Uterus (tissue), 4 donors: ENCODE results near the gene TRMT44. TPM values are rescaled to one million over a fixed set of nuclear protein-coding genes. Genes with fewer than 3 reads are reported as not detected.
"Not testable (repeated sequence)": the region's sequence is repeated elsewhere in the genome, so short reads cannot be mapped to it uniquely, and the experiment has no call there.

Experiments
- DNase-seq, 2 donors: peaks; one replicate each; pipeline ENCODE4 v3.0.0-alpha.2; 2019 to 2020
- H3K27ac ChIP-seq, 2 donors: fragments of 200-600 bp; sonication (generic); 1 replicate in 1 of 2; 2 replicates in 1 of 2; pipeline ENCODE4 v1.5.1; 2016 to 2018
- H3K27me3 ChIP-seq, 2 donors: fragments of 200-600 bp; sonication (generic); one replicate each; pipeline ENCODE4 v1.5.1; 2018 to 2019; ENCODE audit warnings: control low read depth in 1 of 2
- H3K36me3 ChIP-seq, 2 donors: fragments of 200-600 bp; sonication (generic); one replicate each; pipeline ENCODE4 v1.5.1; 2019; ENCODE audit warnings: control low read depth in 1 of 2
- H3K4me1 ChIP-seq, 2 donors: fragments of 200-600 bp; sonication (generic); one replicate each; pipeline ENCODE4 v1.5.1; 2018 to 2019; ENCODE audit warnings: control low read depth in 1 of 2
- H3K4me3 ChIP-seq, 2 donors: fragments of 200-600 bp; sonication (generic); 1 replicate in 1 of 2; 2 replicates in 1 of 2; pipeline ENCODE4 v1.5.1; 2018 to 2019; ENCODE audit warnings: mild to moderate bottlenecking in 1 of 2
- H3K9me3 ChIP-seq, 2 donors: fragments of 200-600 bp; sonication (generic); one replicate each; pipeline ENCODE4 v1.5.1; 2019; ENCODE audit warnings: control low read depth in 1 of 2
- CTCF ChIP-seq, 4 experiments: fragments of 200-600 bp in 2 of 4; fragments of 450-650 bp in 2 of 4; sonication (generic) in 2 of 4; IDR thresholded peaks; one replicate each; pipeline ENCODE4 v1.5.1; 2016 to 2019; ENCODE audit warnings: antibody characterized with exemption in 4 of 4, mild to moderate bottlenecking in 2 of 4, moderate library complexity in 1 of 4
- POLR2A ChIP-seq, 2 donors: fragments of 450-650 bp; IDR thresholded peaks; one replicate each; pipeline ENCODE4 v1.6.1; 2016; ENCODE audit warnings: antibody characterized with exemption in 2 of 2, mild to moderate bottlenecking in 1 of 2, moderate library complexity in 1 of 2
- intact Hi-C: fragments of 100-400 bp; cut with DNase I; formaldehyde crosslinking; loops from one replicate; pipeline ENCODE4 v1.15.1; 2023; ENCODE audit warnings: low total_unique reads
- total RNA-seq, 4 donors: library from RNA; depleted of rRNA in 3 of 4; stranded (reverse); fragments of >200 nt in 3 of 4; gene quantifications; one replicate each; pipeline versions ENCODE4 v1.1.0 to v1.2.4, GENCODE V29; 2014 to 2023
- donor health status: DM: yes; HTN: yes; CAD: no.

TRMT44 gene
- total RNA-seq, 4 donors from 2014 or later = 3.3 to 38.8 (median 32.3) TPM

- no peaks in the 10 kb centered on the region for H3K9me3 ChIP-seq
- no peak for TF ChIP-seq CTCF (IDR thresholded peaks at IDR 0.05)
- no peak for TF ChIP-seq POLR2A (IDR thresholded peaks at IDR 0.05)
- intact Hi-C loops = no loop called here
- no peak for DNase-seq
- no peaks in the 10 kb centered on the region for H3K36me3 ChIP-seq
- H3K27ac ChIP-seq = no peak overlapping the region
- no peaks in the 10 kb centered on the region for H3K27me3 ChIP-seq
- H3K4me1 ChIP-seq = peaks cover under 1 to 2% of the 10 kb centered on the region in 2 donors
- H3K4me3 ChIP-seq = no peak overlapping the region
Observed at GRCh38 chr4:8478801-8479744, 38.5 kb downstream of the TRMT44 start.

- DNase-seq = no peak
- H3K27ac ChIP-seq = no peak overlapping the region
- no peaks in the 10 kb centered on the region for H3K36me3 ChIP-seq
- intact Hi-C loops = no loop called here
- no peaks in the 10 kb centered on the region for H3K27me3 ChIP-seq
- no peak for TF ChIP-seq CTCF (IDR thresholded peaks at IDR 0.05)
- no peaks in the 10 kb centered on the region for H3K4me1 ChIP-seq
- no peak overlapping the region for H3K4me3 ChIP-seq
- H3K9me3 ChIP-seq = no peaks in the 10 kb centered on the region
Observed at GRCh38 chr4:8480221-8480620, 39.6 kb downstream of the TRMT44 start.

GRCh38 chr4:8486643-8487042 lies 46.1 kb downstream of the TRMT44 start:
- H3K36me3 ChIP-seq, H3K27ac ChIP-seq, H3K4me3 ChIP-seq, H3K27me3 ChIP-seq, H3K4me1 ChIP-seq, intact Hi-C loops, H3K9me3 ChIP-seq, DNase-seq: not testable (repeated sequence)

- H3K36me3 ChIP-seq = no peaks in the 10 kb centered on the region
- H3K4me1 ChIP-seq = no peaks in the 10 kb centered on the region
- H3K9me3 ChIP-seq = no peaks in the 10 kb centered on the region
- H3K27me3 ChIP-seq = no peaks in the 10 kb centered on the region
- no peak overlapping the region for H3K4me3 ChIP-seq
- intact Hi-C loops = no loop called here
- no peak for DNase-seq
- TF ChIP-seq CTCF (IDR thresholded peaks at IDR 0.05) = no peak
- TF ChIP-seq POLR2A (IDR thresholded peaks at IDR 0.05) = no peak
- H3K27ac ChIP-seq = no peak overlapping the region
Observed at GRCh38 chr4:8488791-8489369, 48.3 kb downstream of the TRMT44 start.

- H3K27ac ChIP-seq, H3K4me3 ChIP-seq, intact Hi-C loops, DNase-seq, H3K36me3 ChIP-seq, H3K9me3 ChIP-seq, H3K4me1 ChIP-seq, H3K27me3 ChIP-seq: not testable (repeated sequence)
Observed at GRCh38 chr4:8491478-8491877, 50.9 kb downstream of the TRMT44 start.

- Histone ChIP-seq H3K27ac (no peak overlapping the region), H3K9me3 (no peaks in the 10 kb centered on the region), H3K4me1 (no peaks in the 10 kb centered on the region), H3K36me3 (no peaks in the 10 kb centered on the region), H3K27me3 (no peaks in the 10 kb centered on the region), H3K4me3 (no peak overlapping the region)
- intact Hi-C loops = no loop called here
- TF ChIP-seq CTCF (IDR thresholded peaks at IDR 0.05) (no peak), POLR2A (IDR thresholded peaks at IDR 0.05) (no peak)
- no peak for DNase-seq
Observed at GRCh38 chr4:8492174-8492573, 51.6 kb downstream of the TRMT44 start.
